ENCODE data around the gene SUSD5. TPM values are rescaled to one million over a fixed set of nuclear protein-coding genes. Genes with fewer than 3 reads are reported as not detected.

The SUSD5 gene
- total RNA-seq, result 1 to 10 TPM in 3 of 4 donors, under 1 TPM in 1; 0.42 to 2.3 (median 1.3) TPM

GRCh38 chr3:33218446-33219174 lies at the start of gene SUSD5:
Gene SUSD5, minus strand, starts transcription at chr3:33218810. Its CDS starts 13 bp downstream, at chr3:33218797.
- no peak for TF ChIP-seq POLR2A (IDR thresholded peaks at IDR 0.05; ENCODE audit: low read depth)
- TF ChIP-seq CTCF (IDR thresholded peaks at IDR 0.05), result no peak
- no peak for TF ChIP-seq EP300 (IDR thresholded peaks at IDR 0.05)
- TF ChIP-seq POLR2AphosphoS5 (IDR thresholded peaks at IDR 0.05), result no peak
- no peak within 1 kb of the TSS for H3K27ac ChIP-seq (replicated peaks in 1 of 4)
- intact Hi-C loops (cut with DNase I), result no loop called here
- H3K27me3 ChIP-seq, result peaks cover 0 to 40% (median 6%) of the 10 kb centered on the region in 4 donors
- peaks cover 10 to 18% (median 14%) of the 10 kb centered on the region in 4 donors for H3K4me1 ChIP-seq
- 0% methylated on average over 6 of the region's 90 CpGs for WGBS
- H3K36me3 ChIP-seq, result no peaks in the 10 kb centered on the region
- no peak for DNase-seq (ENCODE audit: extremely low spot score)
- no peaks in the 10 kb centered on the region for H3K9me3 ChIP-seq
- H3K4me3 ChIP-seq, result peak within 1 kb of the TSS; percentile 44 to 57 (median 48)

- intact Hi-C loops (cut with DNase I), result no loop called here
- WGBS, result 94% methylated on average over 5 of the region's 5 CpGs
- no peak for DNase-seq (ENCODE audit: extremely low spot score)
- Histone ChIP-seq H3K4me3 (no peak overlapping the region), H3K36me3 (no peaks in the 10 kb centered on the region), H3K27ac (replicated peaks in 1 of 4) (no peak overlapping the region), H3K9me3 (peaks cover 0 to 5% (median 0%) of the 10 kb centered on the region in 4 donors), H3K4me1 (no peaks in the 10 kb centered on the region), H3K27me3 (no peaks in the 10 kb centered on the region)
- no peak for TF ChIP-seq CTCF (IDR thresholded peaks at IDR 0.05)
- TF ChIP-seq EP300 (IDR thresholded peaks at IDR 0.05), result no peak
- no peak for TF ChIP-seq POLR2AphosphoS5 (IDR thresholded peaks at IDR 0.05)
- no peak for TF ChIP-seq POLR2A (IDR thresholded peaks at IDR 0.05; ENCODE audit: low read depth)
These were observed 41.5 kb upstream of the SUSD5 start for GRCh38 chr3:33260104-33260503.

DNA sequence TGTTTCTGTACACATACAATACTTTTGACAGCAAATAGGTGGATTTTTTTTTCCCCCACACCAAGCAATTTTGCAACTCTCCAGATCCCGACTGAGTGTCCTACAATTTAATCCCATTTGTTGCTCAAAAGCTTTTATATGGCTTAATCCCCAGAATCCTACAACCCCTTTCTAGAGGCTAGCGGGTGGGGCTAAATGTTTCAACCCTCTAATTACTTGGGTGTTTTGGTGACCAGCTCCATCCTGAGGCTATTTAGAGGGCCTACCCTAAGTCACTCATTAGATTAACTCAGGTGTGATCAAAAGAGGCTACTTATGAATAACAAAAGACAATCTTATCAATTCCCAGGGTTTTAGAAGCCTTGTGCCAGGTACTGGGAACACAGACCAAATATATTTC lies 37.6 kb upstream of the SUSD5 start:
- TF ChIP-seq CTCF (IDR thresholded peaks at IDR 0.05) (no peak), EP300 (IDR thresholded peaks at IDR 0.05) (no peak), POLR2A (IDR thresholded peaks at IDR 0.05; ENCODE audit: low read depth) (no peak), POLR2AphosphoS5 (IDR thresholded peaks at IDR 0.05) (no peak)
- Histone ChIP-seq H3K4me3 (no peak overlapping the region), H3K4me1 (no peaks in the 10 kb centered on the region), H3K27ac (replicated peaks in 1 of 4) (no peak overlapping the region), H3K36me3 (no peaks in the 10 kb centered on the region), H3K9me3 (no peaks in the 10 kb centered on the region), H3K27me3 (no peaks in the 10 kb centered on the region)
- 96% methylated on average over 2 of the region's 2 CpGs for WGBS
- intact Hi-C loops (cut with DNase I), result no loop called here
- no peak for DNase-seq (ENCODE audit: extremely low spot score)

DNA sequence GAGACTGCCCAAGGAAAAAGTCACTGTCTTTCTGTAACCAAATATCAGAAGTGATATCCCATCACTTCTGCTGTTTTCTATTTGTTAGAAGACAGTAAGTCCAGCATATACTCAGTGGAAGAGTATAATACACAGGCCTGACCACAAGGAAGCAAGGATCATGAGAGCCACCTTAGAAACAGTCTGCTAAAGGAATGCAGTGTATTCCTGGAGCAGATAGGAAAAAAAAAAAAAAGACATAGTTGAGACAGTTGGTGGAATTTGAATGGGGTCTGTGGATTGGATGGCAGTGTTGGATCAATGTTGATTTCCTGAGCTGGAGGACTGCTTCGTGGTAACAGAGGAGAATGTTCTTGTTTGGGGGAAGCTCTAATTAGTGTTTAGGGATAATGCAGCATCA lies 32.1 kb upstream of the SUSD5 start:
- H3K4me1 ChIP-seq, result no peaks in the 10 kb centered on the region
- H3K4me3 ChIP-seq, result no peak overlapping the region
- no peak for TF ChIP-seq CTCF (IDR thresholded peaks at IDR 0.05)
- TF ChIP-seq POLR2AphosphoS5 (IDR thresholded peaks at IDR 0.05), result no peak
- TF ChIP-seq EP300 (IDR thresholded peaks at IDR 0.05), result no peak
- TF ChIP-seq POLR2A (IDR thresholded peaks at IDR 0.05; ENCODE audit: low read depth), result no peak
- no peak overlapping the region for H3K27ac ChIP-seq (replicated peaks in 1 of 4)
- H3K9me3 ChIP-seq, result no peaks in the 10 kb centered on the region
- no peak for DNase-seq (ENCODE audit: extremely low spot score)
- intact Hi-C loops (cut with DNase I), result no loop called here
- H3K36me3 ChIP-seq, result no peaks in the 10 kb centered on the region
- 62% methylated on average over 1 of the region's 1 CpG for WGBS
- H3K27me3 ChIP-seq, result no peaks in the 10 kb centered on the region
